GM19397 (cell line): ENCODE measurements around the gene ADGRL1.

Experiments
- ATAC-seq: cut with Tn5 transposase; IDR thresholded peaks from one replicate; pipeline ENCODE4 v1.9.1; 2021; ENCODE audit warnings: mild to moderate bottlenecking, moderate library complexity; ENCODE audit not compliant: unreplicated experiment

Gene ADGRL1

GRCh38 chr19:14142262-14143190 is 63.4 kb downstream of the ADGRL1 start:
- ATAC-seq: no peak

DNA sequence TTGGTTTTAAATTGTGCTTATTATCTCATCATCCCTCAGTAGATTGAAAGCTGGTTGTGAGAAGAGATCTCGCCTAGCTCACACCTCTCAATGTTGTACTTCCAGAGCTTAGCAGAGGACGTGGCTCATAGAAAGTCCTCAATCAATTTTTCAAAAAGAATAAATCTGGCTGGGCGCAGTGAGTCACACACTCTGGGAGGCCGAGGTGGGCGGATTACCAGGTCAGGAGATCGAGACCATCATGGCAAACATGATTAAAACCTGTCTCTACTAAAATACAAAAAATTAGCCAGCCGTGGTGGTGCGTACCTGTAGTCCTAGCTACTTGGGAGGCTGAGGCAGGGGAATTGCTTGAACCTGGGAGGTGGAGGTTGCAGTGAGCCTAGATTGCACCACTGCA is 64.9 kb downstream of the ADGRL1 start:
- ATAC-seq: no peak

DNA sequence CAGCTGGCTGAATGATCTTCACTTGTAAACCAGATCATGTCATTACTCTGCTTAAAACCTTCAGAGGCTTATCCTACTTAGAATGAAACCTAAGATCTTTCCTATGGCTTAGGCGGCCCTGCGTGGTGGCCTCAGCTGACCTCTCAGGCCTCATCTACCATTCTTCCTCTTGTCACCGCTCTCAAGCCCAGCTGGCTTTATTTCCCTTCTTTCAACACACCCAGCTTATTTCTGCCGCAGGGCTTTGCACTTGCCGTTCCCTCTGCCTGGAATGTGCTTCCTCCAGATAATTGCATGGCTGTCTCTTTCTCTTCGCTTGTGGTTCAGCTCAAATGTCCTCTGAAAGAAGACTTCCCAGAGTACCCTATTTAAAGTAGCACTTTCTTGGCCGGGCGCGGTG is 66.0 kb downstream of the ADGRL1 start:
- no peak for ATAC-seq

DNA sequence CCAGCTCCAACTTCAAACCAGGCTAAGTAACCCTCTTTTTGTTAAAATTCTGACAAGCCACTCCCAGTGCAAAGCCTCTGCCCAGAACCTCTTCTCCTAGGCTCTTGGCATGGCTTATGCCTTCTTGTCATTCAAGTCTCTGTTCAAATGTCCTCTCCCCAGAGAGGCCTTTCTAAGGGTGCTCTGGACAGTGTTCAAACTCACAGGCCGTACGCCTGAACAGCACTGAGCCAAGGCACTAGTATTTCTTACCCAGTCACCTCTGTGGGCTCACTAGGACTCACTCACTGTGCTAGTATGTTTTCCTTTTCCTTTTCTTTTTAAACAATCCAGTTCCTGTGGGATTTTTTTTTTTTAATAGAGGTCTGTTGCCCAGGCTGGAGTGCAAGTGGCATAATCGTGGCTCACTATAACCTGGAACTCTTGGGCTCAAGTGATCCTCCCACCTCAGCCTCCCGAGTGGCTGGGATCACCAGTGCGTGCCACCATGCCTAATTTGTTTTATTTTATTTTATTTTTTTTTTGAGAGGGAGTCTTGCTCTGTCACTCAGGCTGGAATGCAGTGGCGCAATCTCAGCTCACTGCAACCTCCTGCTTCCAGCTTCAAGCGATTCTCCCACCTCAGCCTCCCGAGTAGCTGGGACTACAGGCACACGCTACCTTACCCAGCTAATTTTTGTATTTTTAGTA is 67.2 kb downstream of the ADGRL1 start:
- no peak for ATAC-seq

GRCh38 chr19:14136509-14137281 is 69.3 kb downstream of the ADGRL1 start, which contains the start of gene ASF1B:
Gene ASF1B, minus strand, starts transcription at chr19:14136589. Its CDS starts 133 bp downstream, at chr19:14136456.
- ATAC-seq: peak; percentile 83

- no peak for ATAC-seq
These were observed 69.9 kb downstream of the ADGRL1 start for GRCh38 chr19:14135985-14136508.

DNA sequence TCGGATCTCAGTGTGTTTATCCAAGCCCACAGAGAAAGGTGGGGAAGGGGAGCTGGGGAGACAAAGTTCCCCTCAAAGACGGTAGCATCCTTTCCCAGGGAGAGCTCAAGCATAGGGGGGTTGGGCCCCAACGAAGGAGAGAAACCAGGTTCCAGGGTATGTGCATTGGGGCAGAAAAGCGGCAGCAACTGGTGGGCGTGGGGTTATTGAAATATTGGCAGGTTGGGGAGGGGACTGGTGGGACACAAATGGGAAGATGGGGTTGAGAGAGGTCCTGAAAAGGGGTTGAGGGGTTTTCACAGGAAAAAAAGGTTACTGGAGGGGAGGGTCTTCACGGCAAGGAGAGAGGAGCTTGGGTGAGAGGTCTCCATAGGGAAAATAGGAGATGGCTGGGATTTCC is 70.6 kb downstream of the ADGRL1 start:
- no peak for ATAC-seq

DNA sequence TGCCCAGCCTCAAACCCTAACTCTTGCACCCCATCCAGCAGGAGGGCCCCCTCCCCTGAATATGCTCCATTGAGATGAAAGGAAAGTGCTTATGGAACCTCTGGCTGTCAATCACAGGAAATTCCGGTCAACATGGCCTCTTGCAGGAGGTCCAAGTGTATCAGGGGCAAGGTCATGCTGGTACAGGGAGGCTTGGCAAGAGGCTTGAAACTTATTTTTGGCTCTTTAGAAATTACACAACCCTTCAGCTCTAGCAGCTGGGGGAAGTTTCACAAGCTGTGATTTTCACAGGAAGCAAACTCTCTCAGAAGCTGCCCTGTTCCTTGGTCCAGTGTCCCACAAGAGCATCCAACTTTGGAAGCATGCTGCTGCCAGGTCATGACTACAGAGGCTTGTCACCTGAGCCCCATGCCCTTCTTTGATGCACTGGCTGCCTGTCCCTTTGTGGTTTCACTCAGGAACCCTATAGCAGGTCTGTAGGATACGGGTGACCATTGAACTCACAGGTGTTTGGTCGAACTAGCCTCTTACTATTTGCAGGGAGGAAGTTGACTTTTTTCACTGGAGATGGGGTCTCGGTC is 78.0 kb downstream of the ADGRL1 start:
- ATAC-seq: no peak

DNA sequence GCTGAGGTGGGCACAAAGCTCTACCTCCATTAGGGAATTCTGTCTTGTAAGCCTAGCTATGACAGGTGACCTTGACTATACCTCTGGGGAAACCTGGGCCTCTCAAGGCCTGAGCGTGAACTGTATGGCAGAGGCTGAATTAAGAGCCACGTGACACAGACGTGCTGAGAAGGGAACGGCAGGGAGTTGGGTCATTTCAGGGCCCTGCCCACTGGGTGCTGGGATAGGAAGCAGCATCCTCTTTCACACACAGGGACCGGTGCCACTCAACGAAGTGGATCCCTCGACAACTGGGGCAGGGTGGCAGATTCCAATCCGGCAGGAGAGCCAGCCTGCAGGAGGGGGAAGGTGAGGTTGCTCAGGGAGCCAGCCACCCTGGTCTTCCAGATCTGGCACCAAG is 78.8 kb downstream of the ADGRL1 start:
- no peak for ATAC-seq

GRCh38 chr19:14122924-14123323 is 83.0 kb downstream of the ADGRL1 start:
- no peak for ATAC-seq

GRCh38 chr19:14120497-14120780 is 85.5 kb downstream of the ADGRL1 start:
- no peak for ATAC-seq

- no peak for ATAC-seq
These were observed 86.1 kb downstream of the ADGRL1 start for GRCh38 chr19:14119644-14120496.

GRCh38 chr19:14119146-14119545 is 86.8 kb downstream of the ADGRL1 start:
- no peak for ATAC-seq

GRCh38 chr19:14118165-14119051 is 87.6 kb downstream of the ADGRL1 start:
- ATAC-seq: peak; percentile 29

- ATAC-seq: peak; percentile 89
These were observed 88.3 kb downstream of the ADGRL1 start, which contains the start of gene PRKACA for GRCh38 chr19:14117668-14118164. Gene PRKACA, minus strand, starts transcription at chr19:14117762. Its CDS starts 215 bp downstream, at chr19:14117547.

- peak; percentile 14 for ATAC-seq
These were observed 88.9 kb downstream of the ADGRL1 start for GRCh38 chr19:14116918-14117578.

GRCh38 chr19:14116525-14116917 is 89.4 kb downstream of the ADGRL1 start:
- ATAC-seq: no peak

DNA sequence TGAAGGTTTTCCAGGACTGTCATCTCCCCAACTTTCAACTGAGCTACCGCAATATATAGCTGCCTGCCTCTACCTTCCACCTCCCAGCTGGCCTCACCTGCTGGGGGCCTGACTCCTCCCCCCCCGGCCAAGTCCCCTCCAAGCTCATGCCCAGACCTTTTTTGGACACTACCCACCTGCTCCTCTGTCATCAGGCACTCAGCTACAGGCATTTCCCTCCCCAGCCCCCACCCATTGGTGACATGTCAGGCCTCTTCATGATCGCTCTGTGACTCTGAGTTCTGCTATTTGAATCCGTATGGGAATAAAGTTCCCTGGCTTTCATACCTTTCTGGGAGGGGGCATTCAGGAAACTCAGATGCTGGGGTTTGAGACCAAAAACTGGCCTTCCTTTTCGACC is 90.2 kb downstream of the ADGRL1 start:
- ATAC-seq: no peak
